HL-60 (cell line): ENCODE data around the gene GPR150.

Experiments used
- DNase-seq, 2 experiments: peaks; one replicate each; pipeline ENCODE4 v3.0.0-alpha.2; 2010 to 2020; ENCODE audit warnings: low read depth in 1 of 2, low spot score in 1 of 2
- H3K27ac ChIP-seq: fragments of 250-450 bp; sonication (Bioruptor Pico); replicated peaks from 2 replicates; pipeline ENCODE4 v1.5.1; 2020; ENCODE audit warnings: mild to moderate bottlenecking, moderate library complexity
- H3K27me3 ChIP-seq: fragments of 250-450 bp; sonication (Bioruptor Pico); 2 replicates; pipeline ENCODE4 v1.5.1; 2021; ENCODE audit warnings: mild to moderate bottlenecking, moderate library complexity; ENCODE audit not compliant: insufficient read depth, poor library complexity, severe bottlenecking
- H3K4me3 ChIP-seq: replicated peaks from 2 replicates; pipeline ENCODE4 v1.5.1; 2011; ENCODE audit warnings: mild to moderate bottlenecking, control low read depth, low read length; ENCODE audit not compliant: insufficient read depth
- CTCF ChIP-seq: IDR thresholded peaks from one replicate; pipeline ENCODE4 v1.5.1; 2011; ENCODE audit warnings: low read length, control low read depth, inconsistent platforms; ENCODE audit not compliant: insufficient read depth
- GABPA ChIP-seq: IDR thresholded peaks from 2 replicates; pipeline ENCODE4 v1.6.1; 2012; ENCODE audit warnings: low read depth
- POLR2AphosphoS5 ChIP-seq: IDR thresholded peaks from 2 replicates; pipeline ENCODE4 v1.6.1; 2012; ENCODE audit warnings: low read depth
- REST ChIP-seq: IDR thresholded peaks from 2 replicates; pipeline ENCODE4 v1.6.1; 2012; ENCODE audit warnings: low read depth; ENCODE audit not compliant: insufficient replicate concordance
- SPI1 ChIP-seq: IDR thresholded peaks from 2 replicates; pipeline ENCODE4 v1.6.1; 2012; ENCODE audit warnings: low read depth, mild to moderate bottlenecking, borderline replicate concordance

GPR150 gene

GRCh38 chr5:95619514-95620029 lies 315 bp upstream of the GPR150 start:
- Histone ChIP-seq H3K27me3 (no peaks in the 10 kb centered on the region), H3K27ac (no peak overlapping the region), H3K4me3 (no peak overlapping the region; the same call in 1 of the 2 replicates)
- DNase-seq, result no peak
- TF ChIP-seq SPI1 (peak; percentile 7; the same call in 1 of the 2 replicates), GABPA (no peak)

GRCh38 chr5:95620870-95621838 lies 1.3 kb downstream of the GPR150 start:
- H3K27ac ChIP-seq, result no peak overlapping the region
- H3K4me3 ChIP-seq, result peak overlapping the region; percentile 24
- TF ChIP-seq CTCF (no peak), SPI1 (no peak), GABPA (no peak), REST (no peak), POLR2AphosphoS5 (no peak)
- no peaks in the 10 kb centered on the region for H3K27me3 ChIP-seq
- DNase-seq, result peak in 1 of 2 experiments; percentile 12

- no peak overlapping the region for H3K4me3 ChIP-seq
- TF ChIP-seq SPI1, result no peak
- TF ChIP-seq GABPA, result no peak
- TF ChIP-seq REST, result no peak
- no peak for TF ChIP-seq POLR2AphosphoS5
- TF ChIP-seq CTCF, result no peak
- no peak overlapping the region for H3K27ac ChIP-seq
- no peaks in the 10 kb centered on the region for H3K27me3 ChIP-seq
- DNase-seq, result no peak
Measured at GRCh38 chr5:95621839-95622629, 2.1 kb downstream of the GPR150 start.

- Histone ChIP-seq H3K27me3 (no peaks in the 10 kb centered on the region), H3K4me3 (no peak overlapping the region), H3K27ac (no peak overlapping the region)
- TF ChIP-seq POLR2AphosphoS5, result no peak
- no peak for TF ChIP-seq GABPA
- no peak for TF ChIP-seq SPI1
- TF ChIP-seq CTCF, result no peak
- no peak for TF ChIP-seq REST
- no peak for DNase-seq
Measured at GRCh38 chr5:95623706-95624105, 3.8 kb downstream of the GPR150 start.
